GM12864 (cell line): ENCODE results near the gene CRYBA4.

Experiments
- DNase-seq: peaks from one replicate; pipeline ENCODE4 v3.0.0-alpha.2; 2011; ENCODE audit warnings: low read depth
- H3K4me3 ChIP-seq: 2 replicates; pipeline ENCODE4 v1.5.1; 2011; ENCODE audit warnings: mild to moderate bottlenecking, low read depth, low read length, control low read depth
- TF ChIP-seq, protein P1 (sequence below): IDR thresholded peaks from 2 replicates; pipeline ENCODE4 v1.5.1; 2011; ENCODE audit warnings: low read depth, mild to moderate bottlenecking, moderate library complexity, low read length, control low read depth, inconsistent platforms; ENCODE audit errors: missing control alignments

Gene CRYBA4

GRCh38 chr22:26587991-26588613, 33.7 kb upstream of the CRYBA4 start:
- H3K4me3 ChIP-seq: no peak overlapping the region
- no peak for DNase-seq
- TF ChIP-seq, protein P1, sequence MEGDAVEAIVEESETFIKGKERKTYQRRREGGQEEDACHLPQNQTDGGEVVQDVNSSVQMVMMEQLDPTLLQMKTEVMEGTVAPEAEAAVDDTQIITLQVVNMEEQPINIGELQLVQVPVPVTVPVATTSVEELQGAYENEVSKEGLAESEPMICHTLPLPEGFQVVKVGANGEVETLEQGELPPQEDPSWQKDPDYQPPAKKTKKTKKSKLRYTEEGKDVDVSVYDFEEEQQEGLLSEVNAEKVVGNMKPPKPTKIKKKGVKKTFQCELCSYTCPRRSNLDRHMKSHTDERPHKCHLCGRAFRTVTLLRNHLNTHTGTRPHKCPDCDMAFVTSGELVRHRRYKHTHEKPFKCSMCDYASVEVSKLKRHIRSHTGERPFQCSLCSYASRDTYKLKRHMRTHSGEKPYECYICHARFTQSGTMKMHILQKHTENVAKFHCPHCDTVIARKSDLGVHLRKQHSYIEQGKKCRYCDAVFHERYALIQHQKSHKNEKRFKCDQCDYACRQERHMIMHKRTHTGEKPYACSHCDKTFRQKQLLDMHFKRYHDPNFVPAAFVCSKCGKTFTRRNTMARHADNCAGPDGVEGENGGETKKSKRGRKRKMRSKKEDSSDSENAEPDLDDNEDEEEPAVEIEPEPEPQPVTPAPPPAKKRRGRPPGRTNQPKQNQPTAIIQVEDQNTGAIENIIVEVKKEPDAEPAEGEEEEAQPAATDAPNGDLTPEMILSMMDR: no peak

GRCh38 chr22:26588729-26589366, 32.9 kb upstream of the CRYBA4 start:
- H3K4me3 ChIP-seq: peak overlapping the region; percentile 85
- TF ChIP-seq, protein P1: no peak
- no peak for DNase-seq

DNA sequence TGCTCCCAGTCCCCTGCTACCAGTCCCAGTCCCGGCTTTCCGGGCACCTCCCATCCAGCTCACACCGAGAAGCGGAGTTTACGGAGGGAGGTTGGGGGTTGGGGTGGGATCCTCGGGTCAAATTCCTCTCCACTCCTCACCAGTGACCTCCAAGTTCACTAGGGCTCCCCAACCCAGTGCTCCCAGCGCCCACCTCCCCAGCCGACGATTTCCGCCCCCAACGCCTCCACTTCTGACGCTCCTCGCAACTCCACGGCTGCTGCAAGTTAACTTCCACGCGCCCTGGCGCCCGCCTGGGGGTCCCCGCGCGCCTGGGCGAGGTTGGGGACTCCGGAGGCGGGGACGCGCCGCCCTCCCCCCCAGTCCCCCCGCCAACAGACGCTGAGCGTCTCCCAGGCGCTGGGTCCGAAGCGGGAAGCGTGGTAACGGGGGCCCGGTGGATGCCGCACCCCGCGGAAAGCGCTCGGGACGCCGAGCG, 32.4 kb upstream of the CRYBA4 start:
- DNase-seq: no peak
- TF ChIP-seq, protein P1: no peak
- peak overlapping the region; percentile 85 for H3K4me3 ChIP-seq

DNA sequence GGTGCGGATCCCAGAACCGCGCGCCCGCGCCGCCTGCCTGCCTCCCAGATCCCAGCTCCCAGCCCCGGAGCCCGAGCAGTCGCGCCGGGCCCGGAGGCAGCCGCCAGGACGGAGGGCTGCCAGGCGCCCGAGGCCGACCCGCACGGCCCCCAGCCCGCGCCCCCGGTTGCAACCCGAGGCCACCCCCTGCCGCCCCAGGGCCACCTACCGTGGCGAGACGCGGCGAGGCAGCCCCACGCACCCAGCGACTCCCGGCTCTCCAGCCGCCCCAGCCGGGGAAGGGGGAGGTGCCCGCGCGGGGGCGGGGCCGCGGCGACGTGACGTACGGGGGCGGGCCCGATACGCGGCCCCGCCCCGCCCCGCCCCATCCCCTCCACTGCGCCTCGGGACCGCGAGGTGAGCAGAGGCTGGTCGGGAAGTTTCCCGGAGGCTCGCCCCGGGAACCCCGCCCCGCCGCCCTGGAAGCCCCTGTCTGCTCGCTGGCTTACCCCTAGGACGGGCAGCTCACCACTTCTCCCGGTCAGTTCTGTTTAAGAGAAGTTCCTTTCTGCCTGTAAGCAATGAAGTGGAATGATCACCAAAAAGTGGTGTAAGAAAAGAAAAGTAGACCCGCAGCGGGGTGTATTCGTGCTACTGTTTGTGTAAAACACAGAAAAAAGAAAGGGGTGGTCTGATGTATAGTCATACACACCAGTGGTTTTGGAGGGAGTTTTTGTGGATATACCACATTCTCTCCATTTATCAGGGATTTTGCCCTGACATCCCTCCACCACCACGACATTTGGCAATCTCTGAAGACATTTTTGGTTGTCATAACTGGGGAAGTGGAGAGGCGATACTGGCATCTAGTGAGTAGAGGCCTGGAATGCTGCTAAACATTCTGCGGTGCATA, 31.7 kb upstream of the CRYBA4 start, which contains the start of gene TPST2:
TPST2 (minus strand) TSS at position 288 of the 892 bp plus-strand sequence. CDS start 48,502 bp downstream, outside the sequence.
- peak within 1 kb of the TSS; percentile 85 for H3K4me3 ChIP-seq
- TF ChIP-seq, protein P1: no peak
- no peak for DNase-seq

- H3K4me3 ChIP-seq: no peak overlapping the region
- TF ChIP-seq, protein P1: no peak
- DNase-seq: peak; percentile 54
Measured at GRCh38 chr22:26592421-26592891, 29.3 kb upstream of the CRYBA4 start.

DNA sequence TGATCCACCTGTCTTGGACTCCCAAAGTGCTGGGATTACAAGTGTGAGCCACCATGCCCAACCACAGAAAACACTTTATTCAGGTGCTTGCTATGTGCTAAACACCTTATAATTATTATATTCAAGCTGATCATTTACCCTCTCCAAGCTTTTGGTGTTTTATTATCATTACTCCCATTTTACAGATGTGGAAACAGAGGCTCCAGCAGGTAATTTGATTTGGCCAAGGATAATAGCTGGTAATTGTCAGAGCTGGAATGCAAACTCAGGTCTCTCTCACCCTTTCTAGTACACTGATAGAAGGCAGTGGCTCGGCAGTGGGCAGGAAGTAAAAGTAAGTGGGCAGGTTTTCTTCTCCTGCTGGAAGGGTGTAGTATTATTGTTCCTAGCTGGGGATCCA, 28.0 kb upstream of the CRYBA4 start:
- no peak for DNase-seq
- H3K4me3 ChIP-seq: no peak overlapping the region
- TF ChIP-seq, protein P1: no peak
